ENCODE measurements around the gene CUX1.
"Not testable (repeated sequence)": the region's sequence is repeated elsewhere in the genome, so short reads cannot be mapped to it uniquely, and the experiment has no call there.

DNA sequence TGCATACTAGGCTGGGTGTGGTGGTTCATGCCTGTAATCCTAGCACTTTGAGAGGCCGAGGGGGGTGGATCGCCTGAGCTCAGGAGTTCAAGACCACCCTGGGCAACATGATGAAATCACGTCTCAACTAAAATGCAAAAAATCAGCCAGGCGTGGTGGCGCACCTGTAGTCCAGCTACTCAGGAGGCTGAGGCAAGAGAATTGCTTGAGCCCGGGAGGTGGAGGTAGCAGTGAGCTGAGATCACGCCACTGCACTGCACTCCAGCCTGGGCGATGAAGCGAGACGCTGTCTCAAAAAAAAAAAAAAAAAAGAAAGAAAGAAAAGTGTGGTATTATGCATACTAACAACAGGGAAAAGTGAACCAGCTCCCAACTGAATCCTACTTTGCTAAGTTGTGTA is 19.3 kb upstream of the CUX1 start:
- TF ChIP-seq JUND, RFX5, YY1 (IDR thresholded peaks at IDR 0.05; ENCODE audit: low read depth, low read length): not testable (repeated sequence)
- TF ChIP-seq, protein P1, sequence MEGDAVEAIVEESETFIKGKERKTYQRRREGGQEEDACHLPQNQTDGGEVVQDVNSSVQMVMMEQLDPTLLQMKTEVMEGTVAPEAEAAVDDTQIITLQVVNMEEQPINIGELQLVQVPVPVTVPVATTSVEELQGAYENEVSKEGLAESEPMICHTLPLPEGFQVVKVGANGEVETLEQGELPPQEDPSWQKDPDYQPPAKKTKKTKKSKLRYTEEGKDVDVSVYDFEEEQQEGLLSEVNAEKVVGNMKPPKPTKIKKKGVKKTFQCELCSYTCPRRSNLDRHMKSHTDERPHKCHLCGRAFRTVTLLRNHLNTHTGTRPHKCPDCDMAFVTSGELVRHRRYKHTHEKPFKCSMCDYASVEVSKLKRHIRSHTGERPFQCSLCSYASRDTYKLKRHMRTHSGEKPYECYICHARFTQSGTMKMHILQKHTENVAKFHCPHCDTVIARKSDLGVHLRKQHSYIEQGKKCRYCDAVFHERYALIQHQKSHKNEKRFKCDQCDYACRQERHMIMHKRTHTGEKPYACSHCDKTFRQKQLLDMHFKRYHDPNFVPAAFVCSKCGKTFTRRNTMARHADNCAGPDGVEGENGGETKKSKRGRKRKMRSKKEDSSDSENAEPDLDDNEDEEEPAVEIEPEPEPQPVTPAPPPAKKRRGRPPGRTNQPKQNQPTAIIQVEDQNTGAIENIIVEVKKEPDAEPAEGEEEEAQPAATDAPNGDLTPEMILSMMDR (IDR thresholded peaks at IDR 0.05 in 2 of 3, conservative IDR thresholded peaks at IDR 0.05 in 1 of 3; ENCODE audit: control insufficient read depth in 2 of 3, extremely low read depth in 1 of 3, insufficient read depth in 1 of 3, low read depth in 3 of 3, low read length in 3 of 3) = not testable (repeated sequence)
